CD14-positive monocyte (primary cell): ENCODE results near the gene SLC27A4. TPM values are rescaled to one million over a fixed set of nuclear protein-coding genes. Genes with fewer than 3 reads are reported as not detected.

Source experiments
- DNase-seq, 3 donors: peaks; one replicate each; pipeline ENCODE4 v3.0.0-alpha.2; 2011 to 2022
- H2AFZ ChIP-seq: 2 replicates; pipeline ENCODE4 v1.6.0; 2012; ENCODE audit warnings: mild to moderate bottlenecking, low read depth, low read length, inconsistent platforms; ENCODE audit not compliant: insufficient read depth, poor library complexity, severe bottlenecking
- H3K27ac ChIP-seq, 2 donors: 1 replicate in 1 of 2; 2 replicates in 1 of 2; pipeline ENCODE4 v1.5.1; 2012 to 2013; ENCODE audit warnings: low read length in 2 of 2, control low read depth in 1 of 2, inconsistent platforms in 1 of 2, low read depth in 1 of 2, mild to moderate bottlenecking in 1 of 2
- H3K27me3 ChIP-seq, 2 donors: one replicate each; pipeline versions ENCODE4 v1.6.0 to v1.6.1; 2011 to 2013; ENCODE audit warnings: low read length in 2 of 2; ENCODE audit not compliant: control insufficient read depth in 2 of 2, insufficient read depth in 2 of 2
- H3K36me3 ChIP-seq, 2 donors: replicated peaks in 1 of 2; 1 replicate in 1 of 2; 2 replicates in 1 of 2; pipeline versions ENCODE4 v1.5.1 to v1.6.1; 2012 to 2013; ENCODE audit warnings: low read length in 2 of 2, control low read depth in 1 of 2, inconsistent platforms in 1 of 2, mild to moderate bottlenecking in 1 of 2; ENCODE audit not compliant: insufficient read depth in 2 of 2, control insufficient read depth in 1 of 2
- H3K4me1 ChIP-seq, 2 donors: 1 replicate in 1 of 2; 2 replicates in 1 of 2; pipeline versions ENCODE4 v1.5.1 to v1.6.1; 2012 to 2013; ENCODE audit warnings: low read length in 2 of 2, control low read depth in 1 of 2, inconsistent platforms in 1 of 2, mild to moderate bottlenecking in 1 of 2, moderate library complexity in 1 of 2; ENCODE audit not compliant: insufficient read depth in 2 of 2, control insufficient read depth in 1 of 2
- H3K4me2 ChIP-seq: replicated peaks from 2 replicates; pipeline ENCODE3; 2012; ENCODE audit warnings: low read length, moderate library complexity, mild to moderate bottlenecking; ENCODE audit not compliant: poor library complexity, severe bottlenecking; ENCODE audit errors: extremely low read depth
- H3K4me3 ChIP-seq, 3 experiments: fragments of 200-600 bp in 1 of 3; sonication (generic) in 1 of 3; replicated peaks in 1 of 3; 1 replicate in 2 of 3; 2 replicates in 1 of 3; pipeline ENCODE4 v1.5.1; 2011 to 2013; ENCODE audit warnings: low read length in 3 of 3, mild to moderate bottlenecking in 3 of 3, control low read depth in 2 of 3, low read depth in 2 of 3, inconsistent platforms in 1 of 3, moderate library complexity in 1 of 3
- H3K79me2 ChIP-seq: 2 replicates; pipeline ENCODE4 v1.6.0; 2012; ENCODE audit warnings: mild to moderate bottlenecking, control low read depth, inconsistent platforms, low read length, moderate library complexity; ENCODE audit not compliant: insufficient read depth
- H3K9ac ChIP-seq: 2 replicates; pipeline ENCODE4 v1.6.0; 2017; ENCODE audit warnings: low read length, mild to moderate bottlenecking; ENCODE audit not compliant: insufficient read depth, poor library complexity, severe bottlenecking
- H3K9me3 ChIP-seq, 2 donors: replicated peaks in 1 of 2; 1 replicate in 1 of 2; 2 replicates in 1 of 2; pipeline versions ENCODE4 v1.5.1 to v1.6.1; 2012 to 2013; ENCODE audit warnings: low read length in 2 of 2, control low read depth in 1 of 2; ENCODE audit not compliant: control insufficient read depth in 1 of 2, insufficient read depth in 1 of 2
- H4K20me1 ChIP-seq: 2 replicates; pipeline ENCODE4 v1.6.0; 2012; ENCODE audit warnings: mild to moderate bottlenecking, low read length, control low read depth, moderate library complexity; ENCODE audit not compliant: insufficient read depth
- H3K27ac Mint-ChIP-seq, 7 donors: one replicate each; pipeline ENCODE4 v1.8.0; 2020; ENCODE audit warnings: mild to moderate bottlenecking in 7 of 7, mixed read lengths in 7 of 7, moderate library complexity in 6 of 7, inconsistent platforms in 2 of 7
- H3K27me3 Mint-ChIP-seq, 3 donors: one replicate each; pipeline ENCODE4 v1.8.0; 2021 to 2022; ENCODE audit warnings: low read depth in 3 of 3, mild to moderate bottlenecking in 3 of 3, mixed read lengths in 3 of 3, moderate library complexity in 3 of 3, inconsistent platforms in 1 of 3
- H3K36me3 Mint-ChIP-seq, 2 donors: one replicate each; pipeline ENCODE4 v1.8.0; 2020; ENCODE audit warnings: mixed read lengths in 2 of 2, inconsistent platforms in 1 of 2, mild to moderate bottlenecking in 1 of 2
- H3K4me1 Mint-ChIP-seq: one replicate; pipeline ENCODE4 v1.8.0; 2020; ENCODE audit warnings: mild to moderate bottlenecking, mixed read lengths
- H3K4me3 Mint-ChIP-seq, 2 donors: one replicate each; pipeline ENCODE4 v1.8.0; 2020; ENCODE audit warnings: mild to moderate bottlenecking in 2 of 2, mixed read lengths in 2 of 2, moderate library complexity in 1 of 2
- H3K9me3 Mint-ChIP-seq, 7 donors: one replicate each; pipeline ENCODE4 v1.8.0; 2020 to 2022; ENCODE audit warnings: mixed read lengths in 7 of 7, mild to moderate bottlenecking in 6 of 7, moderate library complexity in 6 of 7, inconsistent platforms in 2 of 7
- WGBS: methylation state at CpG from one replicate; pipeline ENCODE4 v1.1.5; 2013; ENCODE audit warnings: missing lambda C conversion rate; ENCODE audit not compliant: insufficient coverage; 5-methylcytosine and 5-hydroxymethylcytosine counted together
- intact Hi-C, 2 donors: fragments of 100-400 bp; cut with micrococcal nuclease; formaldehyde crosslinking; loops; one replicate each; pipeline versions ENCODE4 v1.15.0 to v1.15.1; 2023
- polyA plus RNA-seq, 3 donors: library from polyadenylated mRNA; depleted of rRNA in 1 of 3; unstranded in 2 of 3; stranded (reverse) in 1 of 3; fragments of 300-500 nt in 2 of 3; fragments of >200 nt in 1 of 3; fragmentation: Illumina TruSeq in 2 of 3; gene quantifications; 1 replicate in 2 of 3; 2 replicates in 1 of 3; pipeline ENCODE4 v1.2.3, GENCODE V29; 2012 to 2021
- TF ChIP-seq, protein P1 (sequence below): fragments of 200-600 bp; IDR thresholded peaks from one replicate; pipeline ENCODE4 v1.8.0; 2022; ENCODE audit warnings: antibody characterized with exemption, mild to moderate bottlenecking

Gene SLC27A4
- polyA plus RNA-seq, 3 donors = 6.8 to 8.9 (median 6.8) TPM

DNA sequence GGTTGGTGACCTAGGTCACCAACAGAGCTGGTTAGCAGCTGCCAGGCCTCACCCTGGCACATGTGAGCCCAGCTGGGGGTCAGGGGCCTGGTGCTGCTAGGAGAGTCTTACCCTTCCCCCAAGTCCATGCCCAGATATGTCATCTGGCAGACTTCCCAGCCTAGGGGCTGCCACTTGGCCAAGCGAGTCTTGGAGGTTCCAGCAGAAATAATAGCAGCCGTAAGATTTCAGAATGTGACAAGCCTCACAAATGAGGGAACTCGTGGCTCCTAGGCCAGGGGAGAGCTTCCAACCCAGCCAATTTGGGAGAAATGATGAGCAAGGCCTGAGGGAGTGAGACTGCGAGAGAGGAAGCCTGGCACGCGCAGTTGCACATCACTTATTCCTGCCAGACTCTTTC, 41.9 kb downstream of the SLC27A4 start:
- intact Hi-C loops = no loop called here
- Histone ChIP-seq H2AFZ (no peak overlapping the region), H3K27me3 (no peaks in the 10 kb centered on the region), H3K9ac (no peak overlapping the region), H3K9me3 (no peaks in the 10 kb centered on the region), H3K4me2 (no peak overlapping the region), H3K36me3 (peaks cover 69 to 96% of the 10 kb centered on the region in 2 donors), H3K4me3 (no peak overlapping the region), H3K27ac (no peak overlapping the region), H3K4me1 (no peaks in the 10 kb centered on the region), H4K20me1 (peaks cover 19% of the 10 kb centered on the region), H3K79me2 (peaks cover 7% of the 10 kb centered on the region)
- Mint-ChIP-seq H3K27me3 (peaks cover 0 to 1% (median 0%) of the 10 kb centered on the region in 3 donors), H3K4me3 (no peak overlapping the region), H3K9me3 (no peaks in the 10 kb centered on the region), H3K4me1 (no peaks in the 10 kb centered on the region), H3K27ac (no peak overlapping the region), H3K36me3 (peaks cover 49 to 88% of the 10 kb centered on the region in 2 donors)
- TF ChIP-seq, protein P1, sequence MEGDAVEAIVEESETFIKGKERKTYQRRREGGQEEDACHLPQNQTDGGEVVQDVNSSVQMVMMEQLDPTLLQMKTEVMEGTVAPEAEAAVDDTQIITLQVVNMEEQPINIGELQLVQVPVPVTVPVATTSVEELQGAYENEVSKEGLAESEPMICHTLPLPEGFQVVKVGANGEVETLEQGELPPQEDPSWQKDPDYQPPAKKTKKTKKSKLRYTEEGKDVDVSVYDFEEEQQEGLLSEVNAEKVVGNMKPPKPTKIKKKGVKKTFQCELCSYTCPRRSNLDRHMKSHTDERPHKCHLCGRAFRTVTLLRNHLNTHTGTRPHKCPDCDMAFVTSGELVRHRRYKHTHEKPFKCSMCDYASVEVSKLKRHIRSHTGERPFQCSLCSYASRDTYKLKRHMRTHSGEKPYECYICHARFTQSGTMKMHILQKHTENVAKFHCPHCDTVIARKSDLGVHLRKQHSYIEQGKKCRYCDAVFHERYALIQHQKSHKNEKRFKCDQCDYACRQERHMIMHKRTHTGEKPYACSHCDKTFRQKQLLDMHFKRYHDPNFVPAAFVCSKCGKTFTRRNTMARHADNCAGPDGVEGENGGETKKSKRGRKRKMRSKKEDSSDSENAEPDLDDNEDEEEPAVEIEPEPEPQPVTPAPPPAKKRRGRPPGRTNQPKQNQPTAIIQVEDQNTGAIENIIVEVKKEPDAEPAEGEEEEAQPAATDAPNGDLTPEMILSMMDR = no peak
- DNase-seq = no peak
- no CpG with 5 or more reads among the region's 6 CpGs for WGBS

DNA sequence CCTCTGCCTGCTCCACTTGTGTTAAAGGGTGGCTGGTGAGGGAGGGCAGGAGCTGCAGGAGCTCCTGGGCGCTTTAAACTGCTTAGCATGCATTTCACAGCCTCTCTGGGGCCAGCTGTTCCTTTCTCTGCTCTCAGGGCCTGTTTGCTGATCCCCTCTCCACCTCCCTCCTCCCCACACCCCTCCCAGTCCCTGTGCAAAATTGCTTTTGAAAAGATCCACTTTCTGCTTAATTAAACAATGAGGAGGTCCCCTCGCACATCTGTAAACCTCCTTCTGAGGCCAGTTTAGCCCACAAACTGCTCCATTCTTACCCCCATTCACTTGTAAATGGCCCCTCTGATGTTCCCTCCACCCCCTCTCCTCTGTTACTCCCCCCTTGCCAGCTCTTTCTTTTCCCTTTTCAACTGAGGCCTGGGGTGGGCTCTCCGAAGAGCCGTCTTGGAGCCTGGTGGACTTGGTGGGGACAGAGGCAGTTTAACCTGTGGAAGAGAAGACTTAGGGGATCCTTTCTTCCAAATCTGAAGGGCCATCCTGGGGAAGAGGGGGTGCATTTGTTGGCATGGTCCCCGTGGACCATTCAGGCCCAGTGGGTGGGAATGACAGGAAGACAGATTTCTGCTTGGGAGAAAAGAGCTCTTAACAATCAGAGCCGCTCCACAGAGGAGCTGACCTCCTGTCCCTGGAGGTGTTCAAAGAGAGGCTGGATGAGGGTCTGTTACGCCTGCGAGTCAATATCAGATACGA, 42.9 kb downstream of the SLC27A4 start:
- Mint-ChIP-seq H3K27me3 (peaks cover 0 to 1% (median 0%) of the 10 kb centered on the region in 3 donors), H3K36me3 (peaks cover 52 to 91% of the 10 kb centered on the region in 2 donors), H3K27ac (no peak overlapping the region), H3K4me1 (no peaks in the 10 kb centered on the region), H3K9me3 (no peaks in the 10 kb centered on the region), H3K4me3 (no peak overlapping the region)
- H3K36me3 ChIP-seq = peaks cover 72 to 99% of the 10 kb centered on the region in 2 donors
- intact Hi-C loops = no loop called here
- H3K4me3 ChIP-seq = no peak overlapping the region
- H3K79me2 ChIP-seq = peaks cover 7% of the 10 kb centered on the region
- no peaks in the 10 kb centered on the region for H3K4me1 ChIP-seq
- H4K20me1 ChIP-seq = peaks cover 19% of the 10 kb centered on the region
- TF ChIP-seq, protein P1 = no peak
- no peaks in the 10 kb centered on the region for H3K9me3 ChIP-seq
- H3K27me3 ChIP-seq = no peaks in the 10 kb centered on the region
- no peak overlapping the region for H3K9ac ChIP-seq
- no peak overlapping the region for H2AFZ ChIP-seq
- H3K4me2 ChIP-seq = no peak overlapping the region
- H3K27ac ChIP-seq = no peak overlapping the region
- no peak for DNase-seq
- WGBS = 96% methylated on average over 9 of the region's 9 CpGs
